KOPT-K1 (cell line): ENCODE data around the gene SMIM14.
"Not testable (repeated sequence)": the region's sequence is repeated elsewhere in the genome, so short reads cannot be mapped to it uniquely, and the experiment has no call there.

Experiments
- H3K27ac ChIP-seq: fragments of 200-600 bp; sonication (generic); 2 replicates; pipeline ENCODE4 v1.5.1; 2016; ENCODE audit warnings: antibody characterized with exemption, mild to moderate bottlenecking, low read depth, low read length; ENCODE audit not compliant: poor library complexity, severe bottlenecking
- H3K36me3 ChIP-seq: fragments of 200-600 bp; sonication (generic); 2 replicates; pipeline ENCODE4 v1.5.1; 2017; ENCODE audit warnings: antibody characterized with exemption, mild to moderate bottlenecking, low read length, moderate library complexity; ENCODE audit not compliant: insufficient read depth
- H3K9me3 ChIP-seq: fragments of 200-600 bp; sonication (generic); 2 replicates; pipeline ENCODE4 v1.5.1; 2017; ENCODE audit warnings: antibody characterized with exemption, low read length, mild to moderate bottlenecking; ENCODE audit not compliant: insufficient read depth, poor library complexity, severe bottlenecking

SMIM14 gene

DNA sequence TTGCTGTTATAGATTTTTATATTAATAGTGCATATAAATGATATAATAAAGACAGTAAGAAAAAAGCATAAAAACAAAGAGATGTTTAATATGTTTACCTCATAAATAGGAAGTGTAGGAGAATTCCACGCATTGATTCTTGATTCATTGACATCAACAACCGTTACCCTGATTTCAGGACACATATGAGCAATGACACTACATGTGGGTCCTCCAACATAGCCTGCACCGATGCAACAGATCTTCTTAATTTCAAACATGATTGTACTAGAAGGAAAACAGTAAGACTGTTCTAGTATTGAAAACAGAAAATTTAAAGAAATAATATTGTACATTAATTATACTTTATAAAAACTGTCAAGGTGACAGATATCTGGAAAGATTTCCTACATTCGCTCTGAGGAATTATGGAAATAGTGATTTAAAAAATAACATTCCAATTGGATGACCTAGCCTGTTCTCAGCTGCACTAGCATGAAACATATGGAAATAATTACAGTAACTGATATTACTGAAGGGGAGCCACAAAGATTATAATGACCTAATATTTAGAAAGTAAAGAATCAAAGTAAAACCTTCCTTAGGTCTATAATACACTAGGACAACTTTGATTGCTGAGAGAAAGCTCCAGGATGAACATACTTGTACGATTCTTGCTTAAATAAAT is 117.3 kb downstream of the SMIM14 start:
- no peaks in the 10 kb centered on the region for H3K36me3 ChIP-seq
- no peak overlapping the region for H3K27ac ChIP-seq
- no peaks in the 10 kb centered on the region for H3K9me3 ChIP-seq

- Histone ChIP-seq H3K36me3 (no peaks in the 10 kb centered on the region), H3K27ac (no peak overlapping the region), H3K9me3 (no peaks in the 10 kb centered on the region)
Observed at GRCh38 chr4:39518484-39518883, 120.2 kb downstream of the SMIM14 start.

- Histone ChIP-seq H3K36me3 (no peaks in the 10 kb centered on the region), H3K9me3 (no peaks in the 10 kb centered on the region), H3K27ac (no peak overlapping the region)
Observed at GRCh38 chr4:39516407-39516966, 122.2 kb downstream of the SMIM14 start.

DNA sequence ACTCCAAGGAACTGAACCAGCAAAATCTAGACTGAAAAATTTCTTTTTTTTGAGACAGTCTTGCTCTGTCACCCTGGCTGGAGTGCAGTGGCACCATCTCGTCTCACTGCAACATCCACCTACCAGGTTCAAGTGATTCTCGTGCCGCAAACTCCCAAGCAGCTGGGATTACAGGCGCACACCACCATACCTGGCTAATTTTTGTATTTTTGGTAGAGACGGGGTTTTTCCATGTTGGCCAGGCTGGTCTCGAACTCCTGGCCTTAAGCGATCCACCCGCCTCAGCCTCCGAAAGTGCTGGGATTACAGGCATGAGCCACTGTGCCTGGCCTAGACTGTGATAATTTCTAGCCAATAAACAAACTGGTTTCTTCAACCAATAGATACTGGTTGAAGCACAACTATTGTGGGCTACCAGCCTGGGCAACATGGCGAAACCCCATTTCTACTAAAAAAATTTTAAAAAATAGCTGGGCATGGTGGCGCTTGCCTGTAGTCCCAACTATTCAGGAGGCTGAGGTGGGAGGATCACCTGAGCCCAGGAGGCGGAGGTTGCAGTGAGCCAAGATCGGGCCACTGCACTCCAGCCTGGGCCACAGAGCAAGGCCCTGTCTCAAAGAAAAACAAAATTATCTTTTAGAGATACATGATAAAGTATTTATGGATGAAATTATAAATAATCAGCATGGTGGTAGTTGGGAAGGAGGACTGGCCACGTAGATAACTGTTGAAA is 122.8 kb downstream of the SMIM14 start:
- not testable (repeated sequence) for H3K27ac ChIP-seq, H3K36me3 ChIP-seq, H3K9me3 ChIP-seq

GRCh38 chr4:39514888-39515401 is 123.7 kb downstream of the SMIM14 start:
- Histone ChIP-seq H3K36me3 (no peaks in the 10 kb centered on the region), H3K9me3 (no peaks in the 10 kb centered on the region), H3K27ac (no peak overlapping the region)

GRCh38 chr4:39514266-39514665 is 124.4 kb downstream of the SMIM14 start:
- not testable (repeated sequence) for H3K36me3 ChIP-seq, H3K9me3 ChIP-seq, H3K27ac ChIP-seq

- Histone ChIP-seq H3K36me3 (peaks cover 24% of the 10 kb centered on the region), H3K27ac (no peak overlapping the region), H3K9me3 (no peaks in the 10 kb centered on the region)
Observed at GRCh38 chr4:39510348-39510929, 128.2 kb downstream of the SMIM14 start.

DNA sequence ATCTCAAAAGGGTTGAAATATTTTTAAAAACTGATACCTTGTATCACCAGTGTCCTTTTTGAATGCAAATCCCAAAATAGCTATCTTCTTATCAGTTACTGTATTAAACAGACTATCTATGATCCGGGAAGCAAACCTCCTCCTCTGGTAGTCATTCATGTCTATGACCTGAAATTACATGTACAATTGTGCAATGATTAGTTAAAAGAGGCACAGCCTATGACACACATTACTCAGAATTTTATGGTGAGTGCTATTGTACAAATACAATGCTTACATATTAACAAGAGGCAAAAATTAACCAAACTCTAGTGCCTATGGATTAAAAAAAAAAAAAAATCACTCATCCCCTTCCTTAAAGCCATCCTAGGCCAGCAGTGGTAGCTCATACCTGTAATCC is 133.1 kb downstream of the SMIM14 start:
- H3K9me3 ChIP-seq, result no peaks in the 10 kb centered on the region
- peaks cover 39% of the 10 kb centered on the region for H3K36me3 ChIP-seq
- H3K27ac ChIP-seq, result no peak overlapping the region

- H3K36me3 ChIP-seq, result peaks cover 35% of the 10 kb centered on the region
- H3K9me3 ChIP-seq, result no peaks in the 10 kb centered on the region
- H3K27ac ChIP-seq, result no peak overlapping the region
Observed at GRCh38 chr4:39504538-39504937, 134.1 kb downstream of the SMIM14 start.

DNA sequence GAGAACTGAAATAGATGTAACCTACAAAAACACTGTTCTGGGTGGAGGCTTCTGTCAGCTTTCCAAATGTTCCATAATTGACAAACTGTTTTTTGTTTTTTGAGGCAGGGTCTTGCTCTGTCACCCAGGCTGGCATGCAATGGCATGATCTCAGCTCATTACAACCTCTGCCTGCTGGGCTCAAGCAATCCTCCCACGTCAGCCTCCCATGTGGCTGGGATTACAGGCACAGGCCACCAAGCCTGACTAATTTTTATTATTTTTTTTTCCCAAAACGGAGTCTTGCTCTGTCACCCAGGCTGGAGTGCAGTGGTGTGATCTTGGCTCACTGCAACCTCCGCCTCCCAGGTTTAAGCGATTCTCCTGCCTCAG is 136.0 kb downstream of the SMIM14 start:
- not testable (repeated sequence) for H3K27ac ChIP-seq, H3K9me3 ChIP-seq
- H3K36me3 ChIP-seq, result peaks cover 20% of the 10 kb centered on the region; the same call in 1 of the 2 replicates

- H3K27ac ChIP-seq, result no peak overlapping the region
- no peaks in the 10 kb centered on the region for H3K9me3 ChIP-seq
- H3K36me3 ChIP-seq, result peaks cover 18% of the 10 kb centered on the region; the same call in 1 of the 2 replicates
Observed at GRCh38 chr4:39502019-39502663, 136.5 kb downstream of the SMIM14 start.

DNA sequence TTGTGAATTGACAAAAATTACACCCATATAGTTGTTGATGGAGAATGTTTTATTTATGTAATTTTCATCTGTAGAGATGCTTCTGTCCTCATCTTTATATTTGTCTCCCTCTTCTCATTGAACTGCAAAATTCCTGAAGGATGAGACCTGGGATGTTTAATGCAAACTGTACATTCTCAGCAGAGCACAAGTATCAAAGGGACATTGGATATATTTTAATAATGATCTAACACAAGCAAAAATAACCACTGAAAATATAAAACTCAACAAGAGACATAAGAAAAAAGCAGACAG is 140.0 kb downstream of the SMIM14 start:
- Histone ChIP-seq H3K36me3 (peaks cover 2% of the 10 kb centered on the region; the same call in 1 of the 2 replicates), H3K27ac (no peak overlapping the region), H3K9me3 (no peaks in the 10 kb centered on the region)

DNA sequence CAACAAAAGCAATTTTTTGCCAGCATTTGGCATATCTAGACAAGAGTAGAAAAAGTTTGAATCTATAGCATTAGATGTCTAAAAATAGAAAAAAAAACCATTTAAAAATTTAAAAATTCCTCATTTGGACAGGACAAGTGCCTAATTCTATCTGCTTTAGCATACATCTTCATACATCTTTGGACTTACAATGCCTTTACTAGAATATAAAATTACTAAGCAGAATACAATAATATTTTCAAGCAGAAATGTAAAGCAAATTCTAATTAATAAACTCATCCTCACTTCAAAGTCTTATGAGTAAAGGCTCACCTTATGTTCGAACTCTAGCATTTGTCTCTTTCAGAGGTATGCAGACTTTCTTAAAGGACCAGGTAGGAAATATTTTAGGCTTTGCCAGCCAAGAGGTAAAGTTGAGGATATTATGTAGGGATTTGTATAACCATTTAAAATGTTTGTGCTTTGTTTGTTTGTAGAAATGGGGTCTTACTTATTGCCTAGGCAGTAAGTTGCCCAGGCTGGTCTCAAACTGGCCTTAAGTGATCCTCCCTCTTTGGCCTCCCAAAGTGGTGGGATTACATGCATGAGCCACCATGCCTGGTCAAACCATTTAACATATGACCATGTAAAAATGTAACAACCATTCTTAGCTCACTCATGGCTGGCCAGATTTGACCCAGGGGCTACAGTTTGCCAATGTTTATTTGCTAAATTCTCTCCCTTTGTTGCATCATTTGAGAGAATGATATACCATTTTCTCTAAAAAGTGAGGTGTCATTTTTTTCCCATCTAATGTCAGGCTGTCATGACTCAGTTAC is 140.5 kb downstream of the SMIM14 start:
- no peaks in the 10 kb centered on the region; the same call in 1 of the 2 replicates for H3K36me3 ChIP-seq
- H3K27ac ChIP-seq, result no peak overlapping the region
- no peaks in the 10 kb centered on the region for H3K9me3 ChIP-seq
